A673 (cell line): ENCODE measurements around the gene LHFPL2. TPM values are rescaled to one million over a fixed set of nuclear protein-coding genes. Genes with fewer than 3 reads are reported as not detected.

Experiments
- BruUV-seq: library from RNA; stranded (reverse); fragments of 400-500 nt; replicated peaks from 2 replicates; lab custom pipeline; 2021; lab: Mats Ljungman, UMichigan
- CTCF ChIA-PET: fragments of 300-600 bp; sonication (Branson Sonifier 250); formaldehyde crosslinking; loops from one replicate; lab custom pipeline; 2022; ENCODE audit warnings: antibody characterized with exemption; lab: Charles Lee
- POLR2A ChIA-PET: fragments of 300-600 bp; sonication (Branson Sonifier 250); formaldehyde crosslinking; loops from one replicate; lab custom pipeline; 2022; ENCODE audit warnings: antibody characterized with exemption; ENCODE audit not compliant: low non-redundant PET; lab: Charles Lee
- DNase-seq: peaks from one replicate; pipeline ENCODE4 v3.0.0-alpha.2; 2015; ENCODE audit warnings: low spot score
- H3K27ac ChIP-seq: fragments of 200-600 bp; sonication (generic); 2 replicates; pipeline ENCODE4 v1.5.1; 2016; ENCODE audit warnings: mixed run types, low read depth, mild to moderate bottlenecking, mixed read lengths, antibody characterized with exemption, low read length; ENCODE audit not compliant: poor library complexity, severe bottlenecking
- H3K27me3 ChIP-seq: fragments of 200-600 bp; sonication (generic); replicated peaks from 2 replicates; pipeline ENCODE4 v1.6.1; 2017; ENCODE audit warnings: mixed run types, low read depth, mild to moderate bottlenecking, mixed read lengths, antibody characterized with exemption, low read length; ENCODE audit not compliant: insufficient read depth, poor library complexity
- H3K36me3 ChIP-seq: fragments of 200-600 bp; sonication (generic); 2 replicates; pipeline ENCODE4 v1.6.1; 2016; ENCODE audit warnings: mixed run types, mild to moderate bottlenecking, mixed read lengths, antibody characterized with exemption, low read length; ENCODE audit not compliant: insufficient read depth, poor library complexity, severe bottlenecking
- H3K4me1 ChIP-seq: fragments of 200-600 bp; sonication (generic); 2 replicates; pipeline ENCODE4 v1.6.1; 2017; ENCODE audit warnings: mixed run types, mild to moderate bottlenecking, mixed read lengths, antibody characterized with exemption, low read length; ENCODE audit not compliant: insufficient read depth, poor library complexity, severe bottlenecking
- H3K4me3 ChIP-seq: fragments of 200-600 bp; sonication (generic); 2 replicates; pipeline ENCODE4 v1.5.1; 2016; ENCODE audit warnings: low read depth, mixed run types, mild to moderate bottlenecking, mixed read lengths, low read length; ENCODE audit not compliant: poor library complexity, severe bottlenecking
- H3K9me3 ChIP-seq: fragments of 200-600 bp; sonication (generic); 2 replicates; pipeline ENCODE4 v1.6.1; 2016; ENCODE audit warnings: mixed run types, low read depth, mild to moderate bottlenecking, mixed read lengths, antibody characterized with exemption, low read length; ENCODE audit not compliant: poor library complexity, severe bottlenecking
- EZH2 ChIP-seq: fragments of 200-600 bp; sonication (generic); IDR thresholded peaks from 2 replicates; pipeline ENCODE4 v1.6.1; 2017; ENCODE audit warnings: borderline replicate concordance, low read depth, mild to moderate bottlenecking, mixed read lengths, antibody characterized with exemption, low read length; ENCODE audit not compliant: poor library complexity, severe bottlenecking
- intact Hi-C: fragments of 100-400 bp; cut with micrococcal nuclease; formaldehyde crosslinking; loops from one replicate; pipeline ENCODE4 v1.10.0; 2022; ENCODE audit not compliant: unreplicated experiment
- total RNA-seq: library from RNA; stranded (reverse); gene quantifications from 2 replicates; pipeline ENCODE4 v1.2.3, GENCODE V29; 2021
- TF ChIP-seq, protein P1 (sequence below): fragments of 300-800, 200-600 bp; sonication (generic); conservative IDR thresholded peaks from 2 replicates; pipeline ENCODE4 v1.5.1; 2017; ENCODE audit warnings: low read depth, mild to moderate bottlenecking, antibody characterized with exemption, low read length, moderate library complexity, mixed read lengths

Gene LHFPL2
- total RNA-seq, 1 experiment from 2014 or later: 6.2 TPM

DNA sequence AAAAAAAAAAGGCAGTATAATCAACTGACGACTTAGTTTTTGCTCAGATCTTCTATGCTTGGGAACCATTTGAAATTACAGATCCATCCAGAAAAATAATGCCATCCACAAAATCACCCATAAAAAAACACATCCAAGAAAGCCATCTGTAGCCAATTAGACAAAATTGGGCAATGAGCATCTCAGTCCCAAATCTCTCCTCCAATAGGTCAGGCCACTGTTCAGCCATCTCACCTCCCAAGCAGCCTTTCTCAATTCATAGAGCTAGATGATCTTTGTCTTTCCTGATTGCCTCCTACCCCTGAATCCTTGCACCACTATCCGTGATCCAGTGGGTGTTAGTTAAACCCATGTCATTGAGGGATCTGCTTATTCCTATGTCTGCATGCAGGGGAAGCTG, 148.5 kb downstream of the LHFPL2 start:
- no TSS peak for BruUV-seq

DNA sequence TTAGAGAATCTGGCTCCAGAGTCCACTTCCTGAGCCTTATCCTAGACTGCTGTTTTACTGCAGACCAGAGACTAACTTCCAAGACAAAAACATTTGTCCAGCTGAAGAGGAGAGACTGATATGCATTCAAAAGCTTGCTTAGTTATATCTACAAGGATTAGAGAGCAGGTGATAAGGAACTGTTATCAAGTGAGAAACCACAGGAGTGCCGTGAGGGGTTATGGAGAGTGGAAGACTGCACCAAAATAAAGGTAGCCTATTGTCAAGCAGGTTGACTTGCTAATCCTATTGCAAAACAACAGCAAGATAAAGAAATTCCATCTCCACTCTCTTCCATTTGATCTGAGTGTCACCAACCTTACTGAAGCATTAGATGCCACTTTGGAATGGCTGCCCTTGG, 149.1 kb downstream of the LHFPL2 start:
- no peak for DNase-seq
- ChIA-PET CTCF (no interaction called here), POLR2A (no interaction called here)
- H3K4me1 ChIP-seq: no peaks in the 10 kb centered on the region
- H3K36me3 ChIP-seq: no peaks in the 10 kb centered on the region
- H3K27me3 ChIP-seq: no peaks in the 10 kb centered on the region
- H3K27ac ChIP-seq: no peak overlapping the region
- intact Hi-C loops: no loop called here
- BruUV-seq: no TSS peak
- H3K4me3 ChIP-seq: no peak overlapping the region
- H3K9me3 ChIP-seq: no peaks in the 10 kb centered on the region
- TF ChIP-seq EZH2: no peak
- TF ChIP-seq, protein P1, sequence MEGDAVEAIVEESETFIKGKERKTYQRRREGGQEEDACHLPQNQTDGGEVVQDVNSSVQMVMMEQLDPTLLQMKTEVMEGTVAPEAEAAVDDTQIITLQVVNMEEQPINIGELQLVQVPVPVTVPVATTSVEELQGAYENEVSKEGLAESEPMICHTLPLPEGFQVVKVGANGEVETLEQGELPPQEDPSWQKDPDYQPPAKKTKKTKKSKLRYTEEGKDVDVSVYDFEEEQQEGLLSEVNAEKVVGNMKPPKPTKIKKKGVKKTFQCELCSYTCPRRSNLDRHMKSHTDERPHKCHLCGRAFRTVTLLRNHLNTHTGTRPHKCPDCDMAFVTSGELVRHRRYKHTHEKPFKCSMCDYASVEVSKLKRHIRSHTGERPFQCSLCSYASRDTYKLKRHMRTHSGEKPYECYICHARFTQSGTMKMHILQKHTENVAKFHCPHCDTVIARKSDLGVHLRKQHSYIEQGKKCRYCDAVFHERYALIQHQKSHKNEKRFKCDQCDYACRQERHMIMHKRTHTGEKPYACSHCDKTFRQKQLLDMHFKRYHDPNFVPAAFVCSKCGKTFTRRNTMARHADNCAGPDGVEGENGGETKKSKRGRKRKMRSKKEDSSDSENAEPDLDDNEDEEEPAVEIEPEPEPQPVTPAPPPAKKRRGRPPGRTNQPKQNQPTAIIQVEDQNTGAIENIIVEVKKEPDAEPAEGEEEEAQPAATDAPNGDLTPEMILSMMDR: no peak

More for the DNA sequence above, 148.5 kb downstream of the LHFPL2 start:
- TF ChIP-seq, protein P1: no peak
- no peak for TF ChIP-seq EZH2
- Histone ChIP-seq H3K27me3 (no peaks in the 10 kb centered on the region), H3K9me3 (no peaks in the 10 kb centered on the region), H3K4me3 (no peak overlapping the region), H3K27ac (no peak overlapping the region), H3K4me1 (no peaks in the 10 kb centered on the region), H3K36me3 (no peaks in the 10 kb centered on the region)
- intact Hi-C loops: no loop called here
- CTCF ChIA-PET: no interaction called here
- DNase-seq: no peak
- POLR2A ChIA-PET: no interaction called here

DNA sequence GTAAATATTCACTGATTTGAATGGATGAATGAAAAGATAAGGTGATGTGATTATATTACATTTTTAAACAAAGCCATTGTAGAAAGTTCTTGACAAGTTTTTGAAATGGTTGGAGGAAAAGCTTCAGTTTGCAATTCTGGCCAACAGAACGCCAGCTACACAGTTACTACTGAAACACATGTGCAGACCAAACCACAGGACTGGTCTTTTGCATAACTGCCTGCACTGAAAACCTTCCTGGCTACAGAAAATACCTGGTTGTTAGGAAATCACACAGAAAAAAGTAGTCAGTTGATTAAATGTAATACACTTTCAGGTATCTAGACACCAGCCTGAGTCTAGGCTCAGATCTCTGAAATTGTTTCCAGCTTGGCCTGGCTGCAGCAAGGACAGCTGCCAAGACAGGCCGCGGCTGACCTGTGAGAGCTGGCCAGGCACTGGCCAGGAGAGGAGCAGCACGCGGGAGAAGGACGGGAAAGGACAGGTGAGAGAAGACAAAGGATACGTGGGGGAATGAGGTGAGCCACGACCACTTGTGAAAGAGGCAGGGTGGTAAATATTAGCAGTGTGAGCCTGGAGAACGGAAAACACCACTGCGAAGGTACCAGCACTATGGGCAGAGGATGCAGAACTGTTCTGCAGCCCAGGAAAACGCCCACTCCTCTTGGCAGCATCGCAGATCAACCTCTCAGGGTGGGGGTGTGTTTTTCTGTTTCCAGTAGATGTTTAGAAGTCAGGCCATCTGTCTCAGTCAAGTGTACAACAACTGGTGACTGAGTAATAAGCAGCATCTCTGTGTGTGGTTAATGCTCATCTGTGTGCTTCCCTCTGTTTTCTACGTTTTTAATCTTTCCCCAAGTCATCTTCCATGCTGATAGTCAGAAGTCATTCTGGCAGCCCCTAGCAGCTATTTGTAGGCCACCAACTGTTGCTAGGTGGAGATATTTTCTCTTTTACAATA, 150.7 kb downstream of the LHFPL2 start:
- Histone ChIP-seq H3K27me3 (no peaks in the 10 kb centered on the region), H3K4me3 (no peak overlapping the region), H3K9me3 (no peaks in the 10 kb centered on the region), H3K27ac (no peak overlapping the region), H3K4me1 (no peaks in the 10 kb centered on the region), H3K36me3 (no peaks in the 10 kb centered on the region)
- ChIA-PET POLR2A (no interaction called here), CTCF (no interaction called here)
- no peak for DNase-seq
- TF ChIP-seq EZH2: no peak
- TF ChIP-seq, protein P1: no peak
- BruUV-seq: no TSS peak
- intact Hi-C loops: no loop called here
